A673 (cell line): ENCODE results near the gene FAM227B. TPM values are rescaled to one million over a fixed set of nuclear protein-coding genes. Genes with fewer than 3 reads are reported as not detected.

Experiments used
- BruUV-seq: library from RNA; stranded (reverse); fragments of 400-500 nt; replicated peaks from 2 replicates; lab custom pipeline; 2021; lab: Mats Ljungman, UMichigan
- CTCF ChIA-PET: fragments of 300-600 bp; sonication (Branson Sonifier 250); formaldehyde crosslinking; loops from one replicate; lab custom pipeline; 2022; ENCODE audit warnings: antibody characterized with exemption; lab: Charles Lee
- POLR2A ChIA-PET: fragments of 300-600 bp; sonication (Branson Sonifier 250); formaldehyde crosslinking; loops from one replicate; lab custom pipeline; 2022; ENCODE audit warnings: antibody characterized with exemption; ENCODE audit not compliant: low non-redundant PET; lab: Charles Lee
- DNase-seq: peaks from one replicate; pipeline ENCODE4 v3.0.0-alpha.2; 2015; ENCODE audit warnings: low spot score
- H3K27ac ChIP-seq: fragments of 200-600 bp; sonication (generic); 2 replicates; pipeline ENCODE4 v1.5.1; 2016; ENCODE audit warnings: mixed run types, low read depth, mild to moderate bottlenecking, mixed read lengths, antibody characterized with exemption, low read length; ENCODE audit not compliant: poor library complexity, severe bottlenecking
- H3K27me3 ChIP-seq: fragments of 200-600 bp; sonication (generic); replicated peaks from 2 replicates; pipeline ENCODE4 v1.6.1; 2017; ENCODE audit warnings: mixed run types, low read depth, mild to moderate bottlenecking, mixed read lengths, antibody characterized with exemption, low read length; ENCODE audit not compliant: insufficient read depth, poor library complexity
- H3K36me3 ChIP-seq: fragments of 200-600 bp; sonication (generic); 2 replicates; pipeline ENCODE4 v1.6.1; 2016; ENCODE audit warnings: mixed run types, mild to moderate bottlenecking, mixed read lengths, antibody characterized with exemption, low read length; ENCODE audit not compliant: insufficient read depth, poor library complexity, severe bottlenecking
- H3K4me1 ChIP-seq: fragments of 200-600 bp; sonication (generic); 2 replicates; pipeline ENCODE4 v1.6.1; 2017; ENCODE audit warnings: mixed run types, mild to moderate bottlenecking, mixed read lengths, antibody characterized with exemption, low read length; ENCODE audit not compliant: insufficient read depth, poor library complexity, severe bottlenecking
- H3K4me3 ChIP-seq: fragments of 200-600 bp; sonication (generic); 2 replicates; pipeline ENCODE4 v1.5.1; 2016; ENCODE audit warnings: low read depth, mixed run types, mild to moderate bottlenecking, mixed read lengths, low read length; ENCODE audit not compliant: poor library complexity, severe bottlenecking
- H3K9me3 ChIP-seq: fragments of 200-600 bp; sonication (generic); 2 replicates; pipeline ENCODE4 v1.6.1; 2016; ENCODE audit warnings: mixed run types, low read depth, mild to moderate bottlenecking, mixed read lengths, antibody characterized with exemption, low read length; ENCODE audit not compliant: poor library complexity, severe bottlenecking
- EZH2 ChIP-seq: fragments of 200-600 bp; sonication (generic); IDR thresholded peaks from 2 replicates; pipeline ENCODE4 v1.6.1; 2017; ENCODE audit warnings: borderline replicate concordance, low read depth, mild to moderate bottlenecking, mixed read lengths, antibody characterized with exemption, low read length; ENCODE audit not compliant: poor library complexity, severe bottlenecking
- intact Hi-C: fragments of 100-400 bp; cut with micrococcal nuclease; formaldehyde crosslinking; loops from one replicate; pipeline ENCODE4 v1.10.0; 2022; ENCODE audit not compliant: unreplicated experiment
- total RNA-seq: library from RNA; stranded (reverse); gene quantifications from 2 replicates; pipeline ENCODE4 v1.2.3, GENCODE V29; 2021
- TF ChIP-seq, protein P1 (sequence below): fragments of 300-800, 200-600 bp; sonication (generic); conservative IDR thresholded peaks from 2 replicates; pipeline ENCODE4 v1.5.1; 2017; ENCODE audit warnings: low read depth, mild to moderate bottlenecking, antibody characterized with exemption, low read length, moderate library complexity, mixed read lengths

The FAM227B gene
- total RNA-seq, 1 experiment from 2014 or later: 2.3 TPM

DNA sequence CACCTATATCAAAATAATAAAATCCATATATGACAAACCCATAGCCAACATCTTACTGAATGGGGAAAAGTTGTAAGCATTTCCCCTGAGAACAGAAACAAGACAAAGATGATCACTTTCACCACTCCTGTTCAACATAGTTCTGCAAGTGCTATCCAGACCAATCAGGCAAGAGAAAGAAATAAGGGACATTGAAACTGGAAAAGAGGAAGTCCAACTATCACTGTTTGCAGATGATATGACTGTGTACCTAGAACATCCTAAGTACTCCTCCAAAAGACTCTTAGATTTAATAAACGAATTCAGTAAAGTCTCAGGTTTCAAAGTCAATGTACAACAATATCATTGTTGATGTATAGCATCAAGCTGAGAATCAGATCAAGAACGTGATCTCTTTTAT is 233.1 kb downstream of the FAM227B start:
- Histone ChIP-seq H3K27me3 (no peaks in the 10 kb centered on the region), H3K27ac (no peak overlapping the region), H3K4me3 (no peak overlapping the region), H3K4me1 (no peaks in the 10 kb centered on the region), H3K9me3 (no peaks in the 10 kb centered on the region), H3K36me3 (no peaks in the 10 kb centered on the region)
- intact Hi-C loops: no loop called here
- ChIA-PET CTCF (no interaction called here), POLR2A (no interaction called here)
- DNase-seq: no peak
- no TSS peak for BruUV-seq
- TF ChIP-seq EZH2: no peak
- TF ChIP-seq, protein P1, sequence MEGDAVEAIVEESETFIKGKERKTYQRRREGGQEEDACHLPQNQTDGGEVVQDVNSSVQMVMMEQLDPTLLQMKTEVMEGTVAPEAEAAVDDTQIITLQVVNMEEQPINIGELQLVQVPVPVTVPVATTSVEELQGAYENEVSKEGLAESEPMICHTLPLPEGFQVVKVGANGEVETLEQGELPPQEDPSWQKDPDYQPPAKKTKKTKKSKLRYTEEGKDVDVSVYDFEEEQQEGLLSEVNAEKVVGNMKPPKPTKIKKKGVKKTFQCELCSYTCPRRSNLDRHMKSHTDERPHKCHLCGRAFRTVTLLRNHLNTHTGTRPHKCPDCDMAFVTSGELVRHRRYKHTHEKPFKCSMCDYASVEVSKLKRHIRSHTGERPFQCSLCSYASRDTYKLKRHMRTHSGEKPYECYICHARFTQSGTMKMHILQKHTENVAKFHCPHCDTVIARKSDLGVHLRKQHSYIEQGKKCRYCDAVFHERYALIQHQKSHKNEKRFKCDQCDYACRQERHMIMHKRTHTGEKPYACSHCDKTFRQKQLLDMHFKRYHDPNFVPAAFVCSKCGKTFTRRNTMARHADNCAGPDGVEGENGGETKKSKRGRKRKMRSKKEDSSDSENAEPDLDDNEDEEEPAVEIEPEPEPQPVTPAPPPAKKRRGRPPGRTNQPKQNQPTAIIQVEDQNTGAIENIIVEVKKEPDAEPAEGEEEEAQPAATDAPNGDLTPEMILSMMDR: no peak

GRCh38 chr15:49383266-49383665 is 237.4 kb downstream of the FAM227B start:
- Histone ChIP-seq H3K4me3 (no peak overlapping the region), H3K36me3 (no peaks in the 10 kb centered on the region), H3K9me3 (no peaks in the 10 kb centered on the region), H3K27me3 (no peaks in the 10 kb centered on the region), H3K27ac (no peak overlapping the region), H3K4me1 (no peaks in the 10 kb centered on the region)
- TF ChIP-seq, protein P1: no peak
- no peak for TF ChIP-seq EZH2
- ChIA-PET CTCF (no interaction called here), POLR2A (no interaction called here)
- no TSS peak for BruUV-seq
- intact Hi-C loops: no loop called here
- no peak for DNase-seq

- Histone ChIP-seq H3K9me3 (no peaks in the 10 kb centered on the region), H3K4me3 (no peak overlapping the region), H3K27ac (no peak overlapping the region), H3K27me3 (no peaks in the 10 kb centered on the region), H3K4me1 (no peaks in the 10 kb centered on the region), H3K36me3 (no peaks in the 10 kb centered on the region)
- DNase-seq: no peak
- TF ChIP-seq, protein P1: no peak
- TF ChIP-seq EZH2: no peak
- POLR2A ChIA-PET: no interaction called here
- CTCF ChIA-PET: no interaction called here
- intact Hi-C loops: no loop called here
- BruUV-seq: no TSS peak
These were observed 238.2 kb downstream of the FAM227B start for GRCh38 chr15:49382394-49382793.
